Esophagus (tissue), 2 donors: ENCODE measurements around the gene DNAH8. TPM values are rescaled to one million over a fixed set of nuclear protein-coding genes. Genes with fewer than 3 reads are reported as not detected.

Experiments used
- H3K27ac ChIP-seq, 2 donors: one replicate each; pipeline ENCODE4 v1.5.1; 2013; ENCODE audit warnings: low read depth in 2 of 2, mild to moderate bottlenecking in 2 of 2, inconsistent platforms in 1 of 2, low read length in 1 of 2, moderate library complexity in 1 of 2
- H3K27me3 ChIP-seq, 2 donors: one replicate each; pipeline ENCODE4 v1.6.1; 2013; ENCODE audit warnings: low read length in 2 of 2, control low read depth in 1 of 2, mild to moderate bottlenecking in 1 of 2; ENCODE audit not compliant: insufficient read depth in 2 of 2, control insufficient read depth in 1 of 2
- H3K36me3 ChIP-seq, 2 donors: one replicate each; pipeline ENCODE4 v1.6.1; 2013; ENCODE audit warnings: low read length in 1 of 2; ENCODE audit not compliant: control insufficient read depth in 2 of 2, insufficient read depth in 2 of 2
- H3K4me1 ChIP-seq, 2 donors: one replicate each; pipeline ENCODE4 v1.6.1; 2013; ENCODE audit warnings: low read length in 1 of 2; ENCODE audit not compliant: control insufficient read depth in 2 of 2, insufficient read depth in 2 of 2
- H3K4me3 ChIP-seq, 2 donors: one replicate each; pipeline ENCODE4 v1.5.1; 2013; ENCODE audit warnings: low read length in 2 of 2, mild to moderate bottlenecking in 2 of 2, low read depth in 1 of 2, moderate library complexity in 1 of 2
- H3K9me3 ChIP-seq, 2 donors: one replicate each; pipeline ENCODE4 v1.6.1; 2013; ENCODE audit warnings: mild to moderate bottlenecking in 2 of 2, low read depth in 1 of 2, low read length in 1 of 2, moderate library complexity in 1 of 2; ENCODE audit not compliant: control insufficient read depth in 2 of 2, insufficient read depth in 1 of 2
- WGBS, 2 donors: extraction: QIAGEN DNeasy Blood & Tissue Kit; methylation state at CpG; one replicate each; pipeline ENCODE4 v1.1.7; 2013; 5-methylcytosine and 5-hydroxymethylcytosine counted together
- polyA plus RNA-seq, 2 donors: library from polyadenylated mRNA; stranded (reverse); fragments of 200-250 nt; gene quantifications; one replicate each; pipeline ENCODE4 v1.2.3, GENCODE V29; 2013
- donor health status: healthy with polysubstance abuse.
- donor health status: Bipolar disorder and iron deficiency.

The DNAH8 gene
- polyA plus RNA-seq, 2 donors = under 0.01 TPM

DNA sequence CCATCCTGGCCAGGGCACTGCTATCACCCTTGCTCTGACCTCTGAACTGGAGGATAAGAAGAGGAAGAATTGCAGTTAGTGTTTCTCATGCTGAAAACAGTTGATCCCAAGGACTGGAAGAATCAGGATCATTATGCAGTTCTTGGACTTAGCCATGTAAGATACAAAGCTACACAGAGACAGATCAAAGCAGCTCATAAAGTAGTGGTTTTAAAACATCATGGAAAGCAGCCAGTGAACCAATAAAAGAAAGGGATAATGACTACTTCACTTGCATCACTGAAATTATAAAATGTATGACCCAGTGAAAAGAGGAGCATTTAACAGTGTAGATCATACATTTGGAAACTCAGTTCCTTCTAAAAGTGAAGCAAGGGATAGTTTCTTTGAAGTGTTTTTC, 47.7 kb downstream of the DNAH8 start:
- no peaks in the 10 kb centered on the region for H3K36me3 ChIP-seq
- no peaks in the 10 kb centered on the region for H3K9me3 ChIP-seq
- no peaks in the 10 kb centered on the region for H3K4me1 ChIP-seq
- H3K4me3 ChIP-seq = no peak overlapping the region
- no peak overlapping the region for H3K27ac ChIP-seq
- no peaks in the 10 kb centered on the region for H3K27me3 ChIP-seq

DNA sequence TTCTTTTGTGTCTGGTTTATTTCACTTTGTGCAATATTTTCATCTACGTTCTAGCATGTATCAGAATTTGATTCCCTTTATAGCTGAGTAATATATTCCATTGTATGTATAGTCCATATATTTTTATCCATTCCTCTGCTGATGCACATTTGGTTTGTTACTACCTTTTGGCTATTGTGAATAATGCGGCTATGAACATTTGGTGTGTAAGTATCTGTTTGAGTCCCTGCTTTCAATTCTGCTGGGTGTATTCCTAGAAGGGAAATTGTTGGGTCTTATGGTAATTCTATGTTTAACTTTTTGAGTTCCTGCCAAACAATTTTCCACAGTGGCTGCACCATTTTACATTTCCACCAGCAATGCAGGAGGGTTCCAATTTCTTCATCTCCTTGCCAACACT, 52.4 kb downstream of the DNAH8 start:
- H3K4me3 ChIP-seq = no peak overlapping the region

DNA sequence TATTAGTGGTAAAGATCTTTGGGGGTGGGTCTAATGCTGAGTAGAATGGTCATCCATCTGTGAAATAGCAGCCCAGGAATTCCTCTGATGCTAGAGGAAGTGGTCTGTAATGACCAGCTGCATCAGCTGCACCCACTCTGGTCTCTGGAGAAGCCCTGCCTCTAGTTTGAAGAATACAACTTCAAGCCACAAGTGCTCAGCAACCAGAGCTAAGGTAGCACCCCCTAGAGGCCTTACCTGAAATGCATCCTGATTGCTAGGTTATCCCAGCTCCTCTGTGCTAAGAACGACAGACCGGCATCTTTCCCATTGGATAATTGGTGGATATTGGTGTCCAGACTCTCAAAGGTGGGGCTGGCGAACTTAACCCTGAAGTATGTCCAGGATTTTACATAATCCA, 58.2 kb downstream of the DNAH8 start:
- H3K27ac ChIP-seq = no peak overlapping the region
- no peaks in the 10 kb centered on the region for H3K9me3 ChIP-seq
- H3K27me3 ChIP-seq = no peaks in the 10 kb centered on the region
- no peaks in the 10 kb centered on the region for H3K36me3 ChIP-seq
- no peaks in the 10 kb centered on the region for H3K4me1 ChIP-seq
- H3K4me3 ChIP-seq = no peak overlapping the region
- WGBS, 2 donors = 68 to 79% methylated on average over 3 of the region's 3 CpGs

More for the DNA sequence above, 52.4 kb downstream of the DNAH8 start:
- 86 to 92% methylated on average over 2 of the region's 2 CpGs for WGBS, 2 donors
- Histone ChIP-seq H3K27me3 (no peaks in the 10 kb centered on the region), H3K27ac (no peak overlapping the region), H3K4me1 (no peaks in the 10 kb centered on the region), H3K9me3 (no peaks in the 10 kb centered on the region), H3K36me3 (no peaks in the 10 kb centered on the region)

DNA sequence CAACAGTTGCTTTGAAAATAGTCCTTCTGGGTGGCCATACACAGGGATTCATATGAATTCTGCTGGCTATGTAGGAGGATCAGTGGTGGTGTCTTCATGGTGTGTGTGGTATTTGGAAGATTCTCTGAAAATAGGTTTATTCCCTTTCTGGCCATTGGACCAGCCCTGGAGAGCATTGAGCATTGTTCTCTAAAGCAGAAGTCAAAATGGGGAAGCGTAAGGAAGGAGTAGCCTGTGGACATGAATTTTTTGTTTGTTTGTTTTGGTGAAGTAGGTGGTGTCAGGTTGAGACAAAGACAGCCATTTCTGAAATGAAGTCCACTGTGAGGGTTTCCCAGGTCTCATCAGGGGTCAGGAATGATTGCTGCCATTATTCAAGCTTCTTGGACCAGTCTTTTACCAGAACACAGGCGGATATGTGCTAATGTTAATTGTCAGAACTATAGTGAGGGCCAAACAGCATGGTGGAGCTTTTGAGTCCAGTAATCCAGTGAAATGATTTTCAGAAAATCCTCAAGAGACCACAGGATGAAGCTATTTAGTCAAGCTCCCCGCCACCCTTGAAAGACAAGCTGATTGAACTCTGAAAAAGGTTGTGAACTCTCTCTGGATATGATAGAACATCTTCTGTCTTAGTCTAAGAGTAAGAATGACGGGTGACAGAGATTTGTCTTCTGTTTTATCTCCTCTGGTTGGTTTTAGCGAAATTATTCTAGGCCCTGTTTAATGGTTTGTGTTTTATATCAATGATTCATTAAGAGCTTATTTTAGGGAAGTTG, 60.0 kb downstream of the DNAH8 start:
- Histone ChIP-seq H3K9me3 (no peaks in the 10 kb centered on the region), H3K4me1 (no peaks in the 10 kb centered on the region), H3K27ac (no peak overlapping the region), H3K4me3 (no peak overlapping the region), H3K36me3 (no peaks in the 10 kb centered on the region), H3K27me3 (no peaks in the 10 kb centered on the region)
- WGBS, 2 donors = 85 to 88% methylated on average over 5 of the region's 5 CpGs

DNA sequence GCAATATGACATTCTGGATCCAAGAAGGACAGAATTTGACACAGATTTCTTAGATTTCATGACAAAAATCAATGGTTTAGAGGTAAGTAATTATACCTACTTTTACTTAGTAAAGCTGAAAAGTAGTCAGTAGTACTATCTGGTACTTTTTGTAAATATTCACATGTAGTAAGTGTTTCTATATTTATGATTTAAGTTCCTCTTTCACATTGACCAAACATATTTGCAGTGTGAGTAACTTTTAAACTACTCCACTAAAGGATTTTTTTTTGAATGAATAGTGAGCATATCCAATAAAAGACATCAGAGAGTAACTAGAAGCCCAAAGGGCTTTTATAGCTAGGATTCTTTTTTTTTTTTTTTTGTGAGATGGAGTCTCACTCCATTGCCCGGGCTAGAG, 60.8 kb downstream of the DNAH8 start:
- H3K4me1 ChIP-seq = no peaks in the 10 kb centered on the region
- H3K4me3 ChIP-seq = no peak overlapping the region
- H3K27ac ChIP-seq = no peak overlapping the region
- H3K36me3 ChIP-seq = no peaks in the 10 kb centered on the region
- no peaks in the 10 kb centered on the region for H3K9me3 ChIP-seq
- no peaks in the 10 kb centered on the region for H3K27me3 ChIP-seq
- WGBS, 2 donors = 89 to 93% methylated on average over 1 of the region's 1 CpG

DNA sequence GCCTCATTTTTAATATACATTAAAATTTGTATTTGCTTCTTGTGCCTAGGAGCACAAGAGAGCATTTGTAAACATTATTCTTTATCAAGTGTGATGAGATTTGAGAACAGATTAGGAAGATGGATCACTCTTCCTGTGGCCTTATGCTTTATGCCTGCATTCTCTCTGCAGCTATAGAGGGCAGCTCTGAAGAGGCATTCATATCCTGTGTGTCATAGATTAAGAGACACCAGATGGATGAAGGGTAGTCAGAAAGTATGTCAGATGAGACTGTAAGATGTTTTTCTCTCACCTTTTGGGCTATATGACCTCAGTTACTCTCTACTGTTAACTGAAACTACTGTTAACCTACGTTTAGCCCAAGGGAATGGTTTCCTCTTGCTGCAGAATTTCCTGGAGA, 61.4 kb downstream of the DNAH8 start:
- Histone ChIP-seq H3K9me3 (no peaks in the 10 kb centered on the region), H3K27ac (no peak overlapping the region), H3K4me3 (no peak overlapping the region), H3K4me1 (no peaks in the 10 kb centered on the region), H3K36me3 (no peaks in the 10 kb centered on the region), H3K27me3 (no peaks in the 10 kb centered on the region)
- 54 to 73% methylated on average over 1 of the region's 1 CpG for WGBS, 2 donors

DNA sequence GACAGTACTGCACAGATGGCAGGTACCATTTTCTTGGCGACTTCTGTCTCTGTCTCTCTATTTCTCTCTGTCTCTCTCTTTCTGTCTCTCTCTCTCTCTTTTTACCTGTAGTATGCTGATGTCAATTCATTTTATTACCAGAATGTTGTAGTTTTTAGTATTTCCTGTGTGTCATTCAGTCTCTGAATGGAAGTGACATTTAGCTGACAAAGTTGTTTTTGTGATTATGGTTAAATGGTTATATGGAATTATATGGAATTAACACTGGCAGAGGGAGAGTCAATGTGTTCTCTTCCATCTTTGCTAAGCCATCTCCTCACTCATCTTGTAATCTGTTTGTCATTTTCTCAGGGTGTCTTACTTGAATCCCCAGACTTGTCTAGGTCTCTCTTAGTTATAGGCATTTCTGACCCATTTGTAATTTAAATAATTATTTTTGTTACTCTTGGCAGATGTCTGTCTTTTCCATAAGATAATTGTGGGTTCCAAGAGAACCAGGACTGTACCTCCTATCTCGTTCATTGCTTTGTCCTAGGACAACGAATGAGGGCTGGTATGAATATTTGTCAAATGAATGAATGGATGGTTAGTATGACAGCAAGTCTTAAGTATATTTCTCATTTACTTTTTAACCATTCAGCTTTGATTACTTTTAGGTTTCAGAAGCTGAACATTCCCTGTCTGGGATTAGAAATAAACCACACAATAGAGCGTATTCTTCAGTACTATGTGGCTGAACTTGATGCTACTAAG, 64.4 kb downstream of the DNAH8 start:
- H3K9me3 ChIP-seq = no peaks in the 10 kb centered on the region
- 87 to 91% methylated on average over 4 of the region's 4 CpGs for WGBS, 2 donors
- H3K27ac ChIP-seq = no peak overlapping the region

DNA sequence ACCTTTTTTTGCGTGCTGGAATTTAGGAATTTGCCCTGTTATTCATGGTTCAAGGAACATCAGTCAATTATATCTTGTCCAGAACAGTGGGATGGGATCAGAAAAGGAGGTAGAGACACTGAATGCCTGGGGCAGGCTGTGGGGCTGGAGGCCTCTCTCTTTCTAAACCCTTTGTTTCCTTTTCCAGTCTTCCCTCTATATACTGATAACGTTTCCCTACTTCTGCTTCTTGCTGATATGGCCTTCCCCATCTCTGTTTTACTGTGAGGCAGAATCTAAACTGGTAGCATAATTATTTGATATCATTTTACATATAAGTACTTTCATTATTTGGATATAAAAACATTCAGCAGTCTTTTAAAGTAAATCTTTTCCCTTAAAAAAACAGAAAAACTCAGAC, 67.5 kb downstream of the DNAH8 start:
- WGBS, 2 donors = 56 to 69% methylated on average over 2 of the region's 2 CpGs

More for the DNA sequence above, 64.4 kb downstream of the DNAH8 start:
- no peak overlapping the region for H3K4me3 ChIP-seq
- H3K27me3 ChIP-seq = no peaks in the 10 kb centered on the region
- no peaks in the 10 kb centered on the region for H3K4me1 ChIP-seq
- H3K36me3 ChIP-seq = no peaks in the 10 kb centered on the region

DNA sequence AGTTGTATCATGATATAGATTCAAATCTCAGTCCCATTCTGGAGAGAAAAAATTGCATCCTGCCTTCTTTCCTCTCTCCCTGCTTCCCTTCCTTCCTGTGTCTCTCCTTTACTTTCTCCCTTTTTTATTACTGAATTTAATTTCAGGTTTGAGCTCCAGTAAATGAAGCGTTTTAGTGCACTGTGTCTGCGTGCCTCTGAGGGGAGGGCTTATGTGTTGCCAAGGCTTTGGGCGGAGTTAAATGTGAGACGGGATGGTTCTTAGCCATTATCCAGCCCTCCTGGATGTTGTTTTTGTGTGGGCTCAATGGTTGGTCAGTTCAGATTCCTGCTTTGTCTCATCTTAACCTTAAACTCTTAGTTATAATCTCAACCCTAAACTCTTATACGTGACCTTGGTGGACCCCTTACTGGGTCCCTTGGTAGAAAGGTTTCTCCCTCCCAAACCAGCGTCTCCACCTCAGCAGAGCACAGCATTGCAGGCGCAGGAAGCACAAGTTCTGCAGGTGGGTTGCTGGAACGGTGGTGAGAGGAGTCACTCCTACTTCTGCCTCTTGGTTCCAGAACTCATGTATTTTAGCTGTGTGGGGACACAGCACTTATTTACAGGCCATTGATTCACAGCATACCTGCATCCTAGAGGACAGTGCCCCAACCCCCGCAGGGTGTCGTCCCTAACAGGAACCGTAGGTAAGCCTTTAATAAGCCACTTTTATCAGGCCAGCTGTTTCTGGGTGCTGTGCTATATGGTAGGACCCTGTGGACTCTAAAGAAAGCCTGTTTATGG, 68.5 kb downstream of the DNAH8 start:
- 57 to 59% methylated on average over 11 of the region's 11 CpGs for whole genome bisulfite sequencing, 2 donors
- H3K36me3 ChIP-seq = no peaks in the 10 kb centered on the region
- H3K27me3 ChIP-seq = no peaks in the 10 kb centered on the region
- no peak overlapping the region for H3K4me3 ChIP-seq
- no peak overlapping the region for H3K27ac ChIP-seq
- no peaks in the 10 kb centered on the region for H3K9me3 ChIP-seq
- no peaks in the 10 kb centered on the region for H3K4me1 ChIP-seq

More for the DNA sequence above, 67.5 kb downstream of the DNAH8 start:
- no peaks in the 10 kb centered on the region for H3K9me3 ChIP-seq
- H3K27ac ChIP-seq = no peak overlapping the region
- no peak overlapping the region for H3K4me3 ChIP-seq
- H3K36me3 ChIP-seq = no peaks in the 10 kb centered on the region
- no peaks in the 10 kb centered on the region for H3K27me3 ChIP-seq
- H3K4me1 ChIP-seq = no peaks in the 10 kb centered on the region
